ENCODE results near the gene DPT. TPM values are rescaled to one million over a fixed set of nuclear protein-coding genes. Genes with fewer than 3 reads are reported as not detected.

The DPT gene
- total RNA-seq, 2 donors from 2014 or later = 111 to 130 TPM

- ATAC-seq = peak in 1 of 2 donors; percentile 32
- intact Hi-C loops (cut with DNase I) = no loop called here
Measured at GRCh38 chr1:168688644-168689326, 40.2 kb downstream of the DPT start.

DNA sequence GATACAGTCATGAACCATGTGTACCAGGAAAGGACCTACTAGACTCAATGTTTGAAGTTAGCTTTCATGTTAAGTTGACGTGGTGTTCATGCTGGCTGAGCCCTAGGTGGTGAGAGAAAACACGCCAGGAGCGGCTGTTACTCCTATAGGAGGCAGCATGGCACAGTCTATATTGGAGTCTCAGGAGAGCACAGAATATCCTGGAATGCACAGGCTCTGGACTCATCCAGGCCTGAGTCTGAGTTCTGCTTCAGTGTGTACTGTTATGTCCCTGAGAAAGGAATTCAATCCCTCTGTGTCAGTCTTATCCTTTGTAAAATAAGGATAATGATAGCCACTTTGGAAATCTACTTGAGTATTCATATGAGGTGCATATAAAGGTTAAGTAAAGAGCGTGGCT, 41.2 kb downstream of the DPT start:
- ATAC-seq = no peak
- intact Hi-C loops (cut with DNase I) = no loop called here
- DNase-seq = no peak

More at GRCh38 chr1:168688644-168689326, 40.2 kb downstream of the DPT start:
- no peak for DNase-seq

DNA sequence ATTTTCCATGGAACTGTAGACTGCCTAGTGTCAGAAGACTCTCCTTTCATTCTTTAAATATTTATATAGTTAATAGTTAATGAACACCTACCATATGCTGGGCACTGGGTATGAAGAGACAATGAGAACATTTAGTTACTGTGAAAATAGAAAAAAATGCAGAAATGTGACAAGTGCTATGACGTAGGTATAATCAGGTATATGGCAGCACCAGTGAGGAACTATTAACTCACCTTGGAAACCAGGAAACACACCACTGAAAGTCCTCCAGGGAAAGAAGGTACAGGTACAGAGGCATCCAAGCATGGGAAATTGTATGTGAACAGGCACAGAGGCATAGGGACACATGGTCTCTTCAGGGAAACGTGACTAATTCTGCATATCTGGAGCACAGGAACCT, 42.3 kb downstream of the DPT start:
- DNase-seq = no peak
- intact Hi-C loops (cut with DNase I) = no loop called here
- no peak for ATAC-seq

DNA sequence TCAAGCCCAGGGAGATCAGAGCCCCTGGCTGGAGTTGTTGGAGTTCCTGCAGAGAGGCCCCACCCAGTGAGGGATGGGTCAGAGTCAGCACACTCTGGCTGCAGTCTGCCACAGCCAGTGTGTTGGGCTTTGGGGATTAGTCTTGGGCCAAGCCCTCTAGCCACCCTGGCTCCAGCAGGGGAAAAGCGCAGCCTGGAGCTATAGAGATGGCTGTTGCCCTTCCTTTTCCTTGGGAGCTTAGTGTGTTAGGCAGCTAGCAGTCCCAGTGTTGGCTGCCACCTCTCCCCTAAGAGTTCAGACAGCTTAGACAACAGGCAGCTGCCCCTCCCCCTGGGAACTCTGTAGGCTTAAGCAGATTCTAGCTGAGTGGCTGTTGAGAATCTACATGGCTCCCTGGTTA, 45.1 kb downstream of the DPT start:
- intact Hi-C loops (cut with DNase I) = no loop called here
- DNase-seq (no peak), ATAC-seq (peak in 1 of 2 donors; percentile 12)

GRCh38 chr1:168676861-168677260, 52.1 kb downstream of the DPT start:
- DNase-seq (no peak), ATAC-seq (no peak)
- intact Hi-C loops (cut with DNase I) = loop anchor here in 1 of 2 donors (5.0 kb wide), 1 partner anchor 35 kb away; no protein-coding TSS in a partner anchor

DNA sequence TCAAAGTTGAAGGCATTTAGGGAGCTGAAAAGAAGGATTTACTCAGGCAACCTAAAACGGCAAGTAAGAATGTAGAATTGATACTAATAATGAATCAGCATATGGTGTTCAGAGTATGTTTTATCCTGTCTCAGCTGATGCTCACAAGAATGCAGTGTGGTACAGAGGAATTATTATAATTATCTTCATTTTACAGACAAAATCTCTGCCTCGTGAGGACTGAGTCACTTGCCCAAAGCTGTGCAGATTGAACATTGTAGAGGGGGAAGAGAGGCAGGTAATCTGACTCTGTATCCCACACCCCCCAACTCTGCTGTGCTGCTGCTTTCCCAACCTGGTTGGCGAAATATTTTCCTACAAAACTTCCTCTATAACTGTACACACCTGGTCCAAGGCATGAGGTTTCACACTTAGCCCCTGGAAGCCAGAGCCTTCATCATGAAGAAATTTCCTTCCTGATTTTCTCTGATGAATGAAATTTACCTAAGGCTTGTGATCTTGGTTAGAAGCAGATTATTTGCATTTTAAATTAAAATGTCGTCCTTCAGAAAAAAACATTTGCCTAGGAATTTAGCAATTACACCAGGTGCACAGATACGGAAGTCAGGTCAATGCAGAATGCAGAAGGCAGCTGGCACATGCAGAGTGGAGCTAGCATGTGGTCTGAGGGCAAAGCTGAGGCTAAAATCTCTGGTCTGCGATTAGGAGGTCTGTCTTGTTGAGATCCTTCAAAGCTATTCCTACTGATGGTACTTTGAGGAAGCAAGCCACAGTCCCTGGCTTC, 52.8 kb downstream of the DPT start:
- ATAC-seq (no peak), DNase-seq (no peak)
- intact Hi-C loops (cut with DNase I) = loop anchor here in 1 of 2 donors (5.0 kb wide), 1 partner anchor 34 kb away; no protein-coding TSS in a partner anchor

DNA sequence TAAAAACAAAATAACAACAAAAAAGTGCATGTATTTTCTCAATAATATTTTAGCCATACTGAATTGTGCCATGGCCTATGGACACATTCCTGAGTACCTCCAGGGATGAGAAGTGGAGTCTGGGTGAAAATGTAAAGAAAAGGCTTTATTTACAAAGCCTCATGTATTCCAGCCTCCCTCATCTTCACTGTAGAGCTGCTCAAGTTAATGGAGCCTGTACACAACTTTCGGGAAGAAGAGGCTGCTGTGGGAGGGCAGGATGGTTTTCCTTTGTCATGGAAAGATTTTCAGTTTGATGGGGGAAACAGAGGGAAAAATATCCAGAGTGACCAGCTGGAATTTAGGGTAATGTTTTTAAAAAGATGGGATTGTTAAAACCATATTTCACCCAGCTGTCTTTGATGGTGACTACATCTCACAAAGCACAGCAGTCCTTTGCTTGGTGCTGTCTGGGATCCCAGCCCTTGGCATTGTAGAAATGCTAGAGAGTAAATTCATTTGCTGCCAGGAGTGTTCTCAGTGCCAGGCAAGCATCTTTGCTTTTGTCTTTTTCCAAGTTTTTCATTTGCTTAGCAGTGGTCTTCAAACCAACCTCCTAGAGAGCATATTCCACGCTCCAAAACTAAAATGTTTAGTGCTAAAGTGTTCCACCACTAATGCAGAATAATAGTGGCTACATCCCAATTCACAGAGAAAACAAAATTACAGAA, 54.9 kb downstream of the DPT start:
- DNase-seq (no peak), ATAC-seq (no peak)
- intact Hi-C loops (cut with DNase I) = no loop called here

DNA sequence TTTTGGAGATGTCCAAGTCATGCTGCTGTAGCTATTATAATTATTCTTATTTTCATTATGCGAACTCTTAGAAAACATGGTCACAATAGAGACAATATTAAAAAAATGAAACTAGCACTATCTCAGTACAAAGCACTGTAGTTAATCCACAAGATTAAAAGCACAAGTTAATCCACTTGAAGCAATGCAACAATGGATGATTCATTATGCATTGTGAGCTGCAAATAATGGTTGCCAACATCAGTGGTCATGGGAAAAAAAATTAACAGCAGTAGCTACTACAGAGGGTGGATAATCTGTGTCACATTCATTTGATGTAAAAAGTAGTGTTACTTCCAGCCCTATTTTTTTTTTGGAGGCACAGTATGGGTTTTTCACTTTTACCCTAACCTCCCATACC, 56.7 kb downstream of the DPT start:
- DNase-seq = no peak
- no peak for ATAC-seq
- intact Hi-C loops (cut with DNase I) = no loop called here

DNA sequence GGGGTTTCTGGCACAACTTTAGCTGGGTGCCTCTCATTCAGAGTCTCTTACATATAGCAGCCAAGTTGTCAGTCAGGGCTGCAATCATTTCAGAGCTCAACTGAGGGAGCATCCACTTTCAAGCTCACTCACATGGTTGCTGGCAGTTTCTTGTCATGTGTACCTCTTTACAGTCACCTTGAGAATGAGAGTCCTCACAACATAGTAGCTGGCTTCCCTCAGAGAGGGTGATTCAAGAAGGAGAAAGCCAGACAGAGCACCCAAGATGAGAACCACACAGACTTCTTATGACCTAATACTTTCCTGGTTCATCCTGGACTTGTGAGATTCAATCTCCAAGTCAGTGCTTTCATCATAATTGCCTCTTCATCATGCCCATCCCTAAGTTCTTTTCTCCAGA, 57.2 kb downstream of the DPT start:
- DNase-seq (no peak), ATAC-seq (no peak)
- intact Hi-C loops (cut with DNase I) = no loop called here

- no peak for ATAC-seq
- intact Hi-C loops (cut with DNase I) = no loop called here
Measured at GRCh38 chr1:168665975-168666374, 63.0 kb downstream of the DPT start.

DNA sequence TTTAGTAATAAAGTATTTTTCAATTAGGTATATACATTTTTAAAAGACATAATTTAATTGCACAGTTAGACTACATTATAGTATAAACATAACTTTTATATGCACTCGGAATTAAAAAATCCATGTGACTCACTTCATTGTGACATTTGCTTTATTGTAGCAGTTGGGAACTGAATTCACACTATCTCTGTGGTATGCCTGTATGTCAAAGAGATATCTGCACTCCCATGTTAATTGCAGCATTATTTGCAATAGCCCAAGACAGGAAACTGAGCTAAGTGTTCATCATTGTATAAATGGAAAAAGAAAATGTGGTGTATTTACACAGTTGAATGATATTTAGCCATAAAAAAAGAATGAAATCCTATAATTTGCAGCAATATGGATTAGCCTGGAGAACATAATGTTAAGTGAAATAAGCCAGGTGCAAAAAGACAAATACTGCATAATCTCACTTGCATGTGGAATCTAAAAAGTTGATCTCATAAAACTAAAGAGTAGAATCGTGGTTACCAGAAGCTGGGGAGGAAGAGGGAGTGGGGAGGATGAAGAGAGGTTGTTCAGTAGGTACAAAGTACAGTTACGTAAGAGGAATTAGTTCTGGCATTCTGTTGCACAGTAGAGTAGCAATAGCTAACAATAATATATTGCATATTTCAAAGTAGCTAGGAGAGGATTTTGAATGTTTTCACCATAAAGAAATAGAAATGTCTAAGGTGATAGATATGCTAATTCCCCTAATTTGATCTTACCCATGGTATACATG, 64.8 kb downstream of the DPT start:
- DNase-seq = no peak
- no peak for ATAC-seq
- intact Hi-C loops (cut with DNase I) = no loop called here

More at GRCh38 chr1:168665975-168666374, 63.0 kb downstream of the DPT start:
- no peak for DNase-seq

GRCh38 chr1:168656485-168656884, 72.5 kb downstream of the DPT start:
- intact Hi-C loops (cut with DNase I) = no loop called here
- ATAC-seq (no peak), DNase-seq (no peak)

- intact Hi-C loops (cut with DNase I) = no loop called here
- DNase-seq = no peak
- no peak for ATAC-seq
Measured at GRCh38 chr1:168654198-168654915, 74.6 kb downstream of the DPT start.

DNA sequence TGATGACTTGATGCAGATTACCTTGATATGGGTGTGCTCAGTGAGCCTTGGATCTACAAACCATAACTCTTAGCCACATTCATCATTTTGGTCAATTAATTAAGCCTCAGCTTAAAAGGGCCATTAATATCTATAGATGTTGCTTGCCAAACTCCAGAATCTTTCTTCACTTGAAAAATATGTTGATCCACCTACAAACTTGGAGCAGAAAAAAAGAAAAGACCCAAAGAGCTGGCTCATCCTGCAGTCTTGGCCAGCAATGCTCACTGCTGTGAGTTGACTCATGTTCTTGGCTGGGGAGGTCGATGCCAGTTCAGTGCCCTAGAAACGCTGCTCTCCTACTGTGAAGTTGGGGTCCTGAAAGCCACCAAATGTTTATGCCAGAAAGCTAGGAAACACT, 75.4 kb downstream of the DPT start:
- ATAC-seq (peak in 1 of 2 donors; percentile 74), DNase-seq (no peak)
- intact Hi-C loops (cut with DNase I) = no loop called here

- DNase-seq (no peak), ATAC-seq (no peak)
- intact Hi-C loops (cut with DNase I) = no loop called here
Measured at GRCh38 chr1:168645721-168646120, 83.3 kb downstream of the DPT start.

Data from left cardiac atrium (tissue), 4 donors.